ENCODE results near the gene R3HDM2.
A peak's percentile ranks its signal among the peaks of the same experiment; 100 is the strongest.
"Not testable (repeated sequence)": the region's sequence is repeated elsewhere in the genome, so short reads cannot be mapped to it uniquely, and the experiment has no call there.

R3HDM2 gene

GRCh38 chr12:57397441-57397840, 33.4 kb downstream of the R3HDM2 start:
- Histone ChIP-seq H3K4me3 (no peak overlapping the region), H3K27ac (no peak overlapping the region)

GRCh38 chr12:57395121-57395520, 35.7 kb downstream of the R3HDM2 start:
- Histone ChIP-seq H3K27ac (no peak overlapping the region), H3K4me3 (no peak overlapping the region)

GRCh38 chr12:57390174-57390573, 40.7 kb downstream of the R3HDM2 start:
- Histone ChIP-seq H3K27ac (no peak overlapping the region), H3K4me3 (no peak overlapping the region)

GRCh38 chr12:57389033-57389432, 41.8 kb downstream of the R3HDM2 start:
- no peak overlapping the region for H3K27ac ChIP-seq
- H3K4me3 ChIP-seq: no peak overlapping the region

GRCh38 chr12:57388425-57388824, 42.4 kb downstream of the R3HDM2 start:
- Histone ChIP-seq H3K27ac (peak overlapping the region in 1 of 21 experiments; percentile 14), H3K4me3 (no peak overlapping the region)

GRCh38 chr12:57386187-57386720, 44.6 kb downstream of the R3HDM2 start:
- no peak overlapping the region for H3K27ac ChIP-seq
- no peak overlapping the region for H3K4me3 ChIP-seq

GRCh38 chr12:57385586-57385985, 45.3 kb downstream of the R3HDM2 start:
- Histone ChIP-seq H3K4me3 (no peak overlapping the region), H3K27ac (no peak overlapping the region)

GRCh38 chr12:57384478-57384877, 46.4 kb downstream of the R3HDM2 start:
- H3K27ac ChIP-seq: no peak overlapping the region
- no peak overlapping the region for H3K4me3 ChIP-seq

GRCh38 chr12:57381693-57382220, 49.1 kb downstream of the R3HDM2 start:
- Histone ChIP-seq H3K4me3 (no peak overlapping the region), H3K27ac (no peak overlapping the region)

- Histone ChIP-seq H3K4me3 (no peak overlapping the region), H3K27ac (no peak overlapping the region)
Observed at GRCh38 chr12:57380300-57380699, 50.5 kb downstream of the R3HDM2 start.

GRCh38 chr12:57377103-57377840, 53.6 kb downstream of the R3HDM2 start:
- H3K27ac ChIP-seq: no peak overlapping the region
- H3K4me3 ChIP-seq: no peak overlapping the region

- Histone ChIP-seq H3K27ac (no peak overlapping the region), H3K4me3 (no peak overlapping the region)
Observed at GRCh38 chr12:57372233-57372632, 58.6 kb downstream of the R3HDM2 start.

GRCh38 chr12:57370696-57371095, 60.1 kb downstream of the R3HDM2 start:
- no peak overlapping the region for H3K4me3 ChIP-seq
- no peak overlapping the region for H3K27ac ChIP-seq

- Histone ChIP-seq H3K4me3 (no peak overlapping the region), H3K27ac (no peak overlapping the region)
Observed at GRCh38 chr12:57370072-57370471, 60.8 kb downstream of the R3HDM2 start.

- no peak overlapping the region for H3K4me3 ChIP-seq
- no peak overlapping the region for H3K27ac ChIP-seq
Observed at GRCh38 chr12:57369202-57369601, 61.6 kb downstream of the R3HDM2 start.

GRCh38 chr12:57368349-57369095, 62.3 kb downstream of the R3HDM2 start:
- Histone ChIP-seq H3K4me3 (no peak overlapping the region), H3K27ac (no peak overlapping the region)

GRCh38 chr12:57367121-57367520, 63.7 kb downstream of the R3HDM2 start:
- no peak overlapping the region for H3K4me3 ChIP-seq

GRCh38 chr12:57366315-57366714, 64.5 kb downstream of the R3HDM2 start:
- no peak overlapping the region for H3K4me3 ChIP-seq

More at GRCh38 chr12:57367121-57367520, 63.7 kb downstream of the R3HDM2 start:
- H3K27ac ChIP-seq: no peak overlapping the region

GRCh38 chr12:57364156-57364555, 66.7 kb downstream of the R3HDM2 start:
- not testable (repeated sequence) for H3K27ac ChIP-seq, H3K4me3 ChIP-seq

More at GRCh38 chr12:57366315-57366714, 64.5 kb downstream of the R3HDM2 start:
- no peak overlapping the region for H3K27ac ChIP-seq

GRCh38 chr12:57360468-57360867, 70.4 kb downstream of the R3HDM2 start:
- H3K27ac ChIP-seq: no peak overlapping the region
- H3K4me3 ChIP-seq: no peak overlapping the region

GRCh38 chr12:57358646-57359045, 72.2 kb downstream of the R3HDM2 start:
- H3K4me3 ChIP-seq: no peak overlapping the region
- no peak overlapping the region for H3K27ac ChIP-seq
